ENCODE results near the gene RXRG. TPM values are rescaled to one million over a fixed set of nuclear protein-coding genes. Genes with fewer than 3 reads are reported as not detected.

RXRG gene
- total RNA-seq, 4 donors from 2014 or later, result 0.72 to 1.8 (median 1.3) TPM

DNA sequence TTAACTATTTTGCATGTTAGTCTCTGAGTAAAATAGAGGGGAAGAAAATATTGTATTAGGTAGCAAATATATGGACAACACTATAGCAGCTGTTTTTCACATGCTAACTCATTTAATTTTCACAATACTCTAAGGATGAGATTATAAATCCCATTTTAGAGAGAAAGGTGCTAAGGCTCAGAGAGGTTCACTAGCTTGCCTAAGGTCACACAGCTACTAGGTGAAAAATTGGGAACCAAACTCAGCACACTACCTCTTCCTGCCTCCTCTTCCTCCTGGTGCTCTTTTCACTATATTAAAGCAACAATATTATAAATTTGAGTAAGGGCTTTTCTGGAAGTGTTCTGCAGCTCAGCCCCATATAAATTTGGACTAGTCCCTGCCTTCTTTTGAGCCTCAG lies 2.3 kb downstream of the RXRG start:
- Histone ChIP-seq H3K4me3 (no peak overlapping the region), H3K27me3 (peaks cover 43% of the 10 kb centered on the region), H3K9me3 (no peaks in the 10 kb centered on the region), H3K4me1 (peaks cover 21% of the 10 kb centered on the region), H3K27ac (no peak overlapping the region), H3K36me3 (no peaks in the 10 kb centered on the region)
- TF ChIP-seq POLR2AphosphoS5 (IDR thresholded peaks at IDR 0.05), result no peak
- TF ChIP-seq, protein P1, sequence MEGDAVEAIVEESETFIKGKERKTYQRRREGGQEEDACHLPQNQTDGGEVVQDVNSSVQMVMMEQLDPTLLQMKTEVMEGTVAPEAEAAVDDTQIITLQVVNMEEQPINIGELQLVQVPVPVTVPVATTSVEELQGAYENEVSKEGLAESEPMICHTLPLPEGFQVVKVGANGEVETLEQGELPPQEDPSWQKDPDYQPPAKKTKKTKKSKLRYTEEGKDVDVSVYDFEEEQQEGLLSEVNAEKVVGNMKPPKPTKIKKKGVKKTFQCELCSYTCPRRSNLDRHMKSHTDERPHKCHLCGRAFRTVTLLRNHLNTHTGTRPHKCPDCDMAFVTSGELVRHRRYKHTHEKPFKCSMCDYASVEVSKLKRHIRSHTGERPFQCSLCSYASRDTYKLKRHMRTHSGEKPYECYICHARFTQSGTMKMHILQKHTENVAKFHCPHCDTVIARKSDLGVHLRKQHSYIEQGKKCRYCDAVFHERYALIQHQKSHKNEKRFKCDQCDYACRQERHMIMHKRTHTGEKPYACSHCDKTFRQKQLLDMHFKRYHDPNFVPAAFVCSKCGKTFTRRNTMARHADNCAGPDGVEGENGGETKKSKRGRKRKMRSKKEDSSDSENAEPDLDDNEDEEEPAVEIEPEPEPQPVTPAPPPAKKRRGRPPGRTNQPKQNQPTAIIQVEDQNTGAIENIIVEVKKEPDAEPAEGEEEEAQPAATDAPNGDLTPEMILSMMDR (IDR thresholded peaks at IDR 0.05), result no peak
- TF ChIP-seq POLR2A (IDR thresholded peaks at IDR 0.05), result no peak
- no peak for TF ChIP-seq EP300 (IDR thresholded peaks at IDR 0.05)
- DNase-seq (ENCODE audit: low spot score in 2 of 2), result no peak

DNA sequence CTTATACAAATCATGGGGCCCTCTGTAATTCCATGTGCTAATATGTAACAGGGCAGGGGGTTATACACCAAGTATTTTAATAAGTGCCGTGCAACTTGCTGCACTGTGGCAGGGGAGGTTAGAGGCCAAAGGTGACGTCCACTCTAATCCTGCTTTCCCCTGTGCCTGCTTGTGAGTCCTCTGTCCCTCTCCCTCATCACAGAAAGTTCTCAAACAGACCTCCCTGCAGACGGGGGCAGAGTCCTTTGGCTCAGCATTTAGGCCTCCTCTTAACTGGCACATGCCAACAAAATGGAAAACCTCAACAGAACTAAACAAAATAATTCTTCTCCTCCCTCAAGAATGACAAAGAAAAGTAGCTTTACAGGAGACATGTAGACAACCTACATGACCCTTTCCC lies 2.9 kb downstream of the RXRG start:
- H3K4me1 ChIP-seq, result peaks cover 21% of the 10 kb centered on the region

DNA sequence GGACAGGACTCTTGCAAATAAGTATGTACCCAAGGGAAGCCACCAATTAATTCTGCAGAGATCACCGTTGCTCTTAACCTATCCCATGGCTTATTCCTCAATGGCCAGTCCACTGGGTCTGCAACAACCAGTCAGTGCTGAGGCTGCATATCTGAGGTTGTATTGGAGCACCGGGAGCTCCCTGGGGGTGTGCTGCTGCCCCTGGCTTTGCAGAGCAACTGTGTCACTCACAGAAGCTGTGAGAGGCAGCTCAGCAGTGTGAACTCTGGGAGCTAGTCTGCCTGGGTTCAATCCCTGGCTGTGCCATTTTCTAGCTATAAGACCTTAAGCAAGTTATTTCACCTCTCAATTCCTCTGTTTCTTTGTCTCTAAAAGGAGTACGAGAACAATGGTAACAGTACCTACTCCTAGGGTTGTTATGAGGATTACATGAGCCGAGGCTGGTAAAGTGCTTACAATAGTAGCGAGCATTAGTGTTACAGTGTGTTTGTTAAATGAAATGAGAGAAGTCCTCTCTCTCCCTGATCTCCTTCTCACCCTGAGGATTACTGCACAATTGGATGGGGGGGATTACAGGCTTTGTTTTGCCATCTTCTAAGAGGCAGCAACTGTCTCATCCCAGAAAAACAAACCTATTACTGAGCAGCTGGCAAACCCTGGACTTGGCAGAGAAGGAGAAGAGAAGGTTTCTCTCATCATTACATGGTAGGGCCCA lies 3.6 kb downstream of the RXRG start:
- Histone ChIP-seq H3K4me3 (no peak overlapping the region), H3K4me1 (peaks cover 21% of the 10 kb centered on the region), H3K9me3 (no peaks in the 10 kb centered on the region), H3K27me3 (peaks cover 34% of the 10 kb centered on the region), H3K36me3 (no peaks in the 10 kb centered on the region), H3K27ac (no peak overlapping the region)
- WGBS, result 72% methylated on average over 5 of the region's 5 CpGs
- TF ChIP-seq EP300 (IDR thresholded peaks at IDR 0.05), result no peak
- TF ChIP-seq, protein P1 (IDR thresholded peaks at IDR 0.05), result no peak
- TF ChIP-seq POLR2A (IDR thresholded peaks at IDR 0.05), result no peak
- TF ChIP-seq POLR2AphosphoS5 (IDR thresholded peaks at IDR 0.05), result no peak
- DNase-seq (ENCODE audit: low spot score in 2 of 2), result no peak

More for the DNA sequence above, 2.9 kb downstream of the RXRG start:
- Histone ChIP-seq H3K4me3 (no peak overlapping the region), H3K27ac (no peak overlapping the region), H3K36me3 (no peaks in the 10 kb centered on the region), H3K27me3 (peaks cover 40% of the 10 kb centered on the region), H3K9me3 (no peaks in the 10 kb centered on the region)
- WGBS, result 82% methylated on average over 3 of the region's 3 CpGs
- TF ChIP-seq, protein P1 (IDR thresholded peaks at IDR 0.05), result no peak
- no peak for TF ChIP-seq POLR2A (IDR thresholded peaks at IDR 0.05)
- TF ChIP-seq POLR2AphosphoS5 (IDR thresholded peaks at IDR 0.05), result no peak
- TF ChIP-seq EP300 (IDR thresholded peaks at IDR 0.05), result no peak
- DNase-seq (ENCODE audit: low spot score in 2 of 2), result no peak

DNA sequence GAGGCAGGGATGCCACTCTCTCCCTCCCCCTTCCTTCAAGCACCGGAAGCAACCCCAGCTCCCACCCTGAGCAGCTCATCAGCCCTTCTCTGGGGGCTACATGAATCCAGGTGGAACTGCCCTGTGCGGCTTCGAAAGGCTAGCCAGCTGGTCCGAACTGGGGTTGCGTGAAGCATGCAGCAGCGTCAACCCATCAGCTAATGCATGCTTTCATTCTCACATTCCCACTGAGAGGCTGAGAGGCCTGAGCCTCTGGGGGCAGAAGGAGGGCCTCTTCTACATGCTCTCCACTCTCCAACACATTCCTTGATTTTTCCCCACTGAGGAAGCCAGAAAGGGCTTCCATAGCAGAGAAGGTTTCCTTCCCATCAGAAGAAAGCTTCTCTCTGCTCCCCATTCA lies 5.6 kb downstream of the RXRG start:
- H3K27me3 ChIP-seq, result peaks cover 17% of the 10 kb centered on the region
- 65% methylated on average over 6 of the region's 6 CpGs for WGBS
- DNase-seq (ENCODE audit: low spot score in 2 of 2), result no peak

DNA sequence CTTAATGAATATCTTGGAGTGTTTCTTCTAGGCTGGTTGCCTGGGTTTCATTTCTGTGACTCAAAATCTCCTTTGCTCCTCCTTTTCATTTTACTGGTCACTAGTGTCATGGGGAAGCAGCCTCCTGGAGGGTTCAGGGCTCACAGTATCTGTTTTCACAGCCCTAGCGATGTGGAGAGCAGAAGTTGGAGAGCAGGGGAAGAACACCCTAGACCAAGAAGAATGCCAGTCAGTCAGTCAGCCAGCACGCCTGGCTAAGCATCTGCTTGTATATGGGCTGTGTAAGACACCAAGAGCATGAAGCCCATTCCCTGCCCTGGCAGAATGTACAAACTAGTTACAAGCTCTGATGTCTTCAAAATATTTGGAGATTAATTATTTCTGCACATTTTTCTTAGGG lies 7.9 kb downstream of the RXRG start:
- no peak for DNase-seq (ENCODE audit: low spot score in 2 of 2)
- peaks cover 4% of the 10 kb centered on the region for H3K27me3 ChIP-seq
- WGBS, result 85% methylated on average over 2 of the region's 2 CpGs

More for the DNA sequence above, 5.6 kb downstream of the RXRG start:
- H3K36me3 ChIP-seq, result no peaks in the 10 kb centered on the region
- TF ChIP-seq EP300 (IDR thresholded peaks at IDR 0.05) (no peak), POLR2AphosphoS5 (IDR thresholded peaks at IDR 0.05) (no peak), POLR2A (IDR thresholded peaks at IDR 0.05) (no peak)
- TF ChIP-seq, protein P1 (IDR thresholded peaks at IDR 0.05), result no peak
- no peak overlapping the region for H3K27ac ChIP-seq
- no peak overlapping the region for H3K4me3 ChIP-seq
- peaks cover 8% of the 10 kb centered on the region for H3K4me1 ChIP-seq
- no peaks in the 10 kb centered on the region for H3K9me3 ChIP-seq

More for the DNA sequence above, 7.9 kb downstream of the RXRG start:
- no peak overlapping the region for H3K4me3 ChIP-seq
- no peak overlapping the region for H3K27ac ChIP-seq
- no peaks in the 10 kb centered on the region for H3K4me1 ChIP-seq
- TF ChIP-seq, protein P1 (IDR thresholded peaks at IDR 0.05), result no peak
- TF ChIP-seq EP300 (IDR thresholded peaks at IDR 0.05) (no peak), POLR2A (IDR thresholded peaks at IDR 0.05) (no peak), POLR2AphosphoS5 (IDR thresholded peaks at IDR 0.05) (no peak)
- H3K36me3 ChIP-seq, result no peaks in the 10 kb centered on the region
- no peaks in the 10 kb centered on the region for H3K9me3 ChIP-seq

All from suprapubic skin (tissue), 4 donors.